Endothelial cell of umbilical vein (primary cell): Measurements from ENCODE around the gene ACLY. TPM values are rescaled to one million over a fixed set of nuclear protein-coding genes. Genes with fewer than 3 reads are reported as not detected.
"Not testable (repeated sequence)": the region's sequence is repeated elsewhere in the genome, so short reads cannot be mapped to it uniquely, and the experiment has no call there.

Source experiments
- BruUV-seq: library from RNA; stranded (reverse); fragments of 400-500 nt; replicated peaks from 2 replicates; lab custom pipeline; 2021; lab: Mats Ljungman, UMichigan
- CTCF ChIA-PET: fragments of 300-600, 350-600 bp; sonication (Branson Sonifier 250); formaldehyde crosslinking; loops from one replicate; lab custom pipeline; 2021; ENCODE audit warnings: antibody characterized with exemption, inconsistent platforms; lab: Charles Lee
- POLR2A ChIA-PET: fragments of 300-600, 350-600 bp; sonication (Branson Sonifier 250); formaldehyde crosslinking; loops from one replicate; lab custom pipeline; 2021; ENCODE audit warnings: antibody characterized with exemption, inconsistent platforms; lab: Charles Lee
- DNase-seq: peaks from one replicate; pipeline ENCODE4 v3.0.0-alpha.2; 2011; ENCODE audit warnings: low read depth, low spot score
- FAIRE-seq: peaks from 2 replicates; lab custom pipeline; 2011; peaks lifted over from hg19 to GRCh38; lab: Jason Lieb, UNC
- H2AFZ ChIP-seq: 2 replicates; pipeline ENCODE4 v1.6.0; 2012; ENCODE audit warnings: low read depth, low read length, control low read depth, inconsistent platforms
- H3K27ac ChIP-seq: 2 replicates; pipeline ENCODE4 v1.5.1; 2011; ENCODE audit warnings: low read depth, mild to moderate bottlenecking, control low read depth, low read length, moderate library complexity; ENCODE audit not compliant: insufficient read depth
- H3K27me3 ChIP-seq, 2 experiments: 2 replicates each; pipeline versions ENCODE4 v1.6.0 to v1.6.1; 2011; ENCODE audit warnings: low read length in 2 of 2, mixed read lengths in 1 of 2; ENCODE audit not compliant: control insufficient read depth in 2 of 2, insufficient read depth in 2 of 2
- H3K36me3 ChIP-seq, 2 experiments: 2 replicates in 1 of 2; 3 replicates in 1 of 2; pipeline ENCODE4 v1.5.1; 2011; ENCODE audit warnings: low read length in 2 of 2, mild to moderate bottlenecking in 1 of 2, moderate library complexity in 1 of 2; ENCODE audit not compliant: control insufficient read depth in 2 of 2, insufficient read depth in 2 of 2; ENCODE audit errors: extremely low read depth in 1 of 2
- H3K4me1 ChIP-seq: 3 replicates; pipeline ENCODE4 v1.5.1; 2011; ENCODE audit warnings: mild to moderate bottlenecking, low read length; ENCODE audit not compliant: control insufficient read depth, insufficient read depth; ENCODE audit errors: extremely low read depth
- H3K4me2 ChIP-seq: 2 replicates; pipeline ENCODE4 v1.6.1; 2011; ENCODE audit warnings: low read length, control low read depth, mixed read lengths; ENCODE audit not compliant: insufficient read depth
- H3K4me3 ChIP-seq, 3 experiments: fragments of 200-600 bp in 1 of 3; sonication (generic), shearing (Covaris generic) in 1 of 3; replicated peaks in 1 of 3; 2 replicates each; pipeline ENCODE4 v1.5.1; 2011 to 2016; ENCODE audit warnings: control low read depth in 3 of 3, low read length in 3 of 3, mild to moderate bottlenecking in 2 of 3, inconsistent platforms in 1 of 3, low read depth in 1 of 3, moderate library complexity in 1 of 3; ENCODE audit not compliant: insufficient read depth in 1 of 3
- H3K79me2 ChIP-seq: 2 replicates; pipeline ENCODE4 v1.6.0; 2012; ENCODE audit warnings: low read length, inconsistent platforms; ENCODE audit not compliant: control insufficient read depth, insufficient read depth
- H3K9ac ChIP-seq: replicated peaks from 2 replicates; pipeline ENCODE3; 2011; ENCODE audit warnings: low read length, control low read depth; ENCODE audit not compliant: insufficient read depth; ENCODE audit errors: extremely low read depth
- H3K9me1 ChIP-seq: replicated peaks from 3 replicates; pipeline ENCODE4 v1.6.0; 2011; ENCODE audit warnings: mild to moderate bottlenecking, low read length; ENCODE audit not compliant: control insufficient read depth, insufficient read depth; ENCODE audit errors: extremely low read depth
- H3K9me3 ChIP-seq: replicated peaks from 2 replicates; pipeline ENCODE4 v1.5.1; 2012; ENCODE audit warnings: low read length, inconsistent platforms; ENCODE audit not compliant: control insufficient read depth, insufficient read depth
- H4K20me1 ChIP-seq: replicated peaks from 2 replicates; pipeline ENCODE3; 2011; ENCODE audit warnings: mild to moderate bottlenecking, low read length; ENCODE audit not compliant: control insufficient read depth, insufficient read depth; ENCODE audit errors: extremely low read depth
- EZH2 ChIP-seq: IDR thresholded peaks from 2 replicates; pipeline ENCODE4 v1.6.1; 2012; ENCODE audit warnings: borderline replicate concordance, low read depth, mild to moderate bottlenecking, moderate library complexity, low read length, inconsistent platforms; ENCODE audit not compliant: severe bottlenecking
- FOS ChIP-seq: IDR thresholded peaks from 2 replicates; pipeline ENCODE4 v1.6.1; 2011; ENCODE audit warnings: mild to moderate bottlenecking, low read length, moderate library complexity, borderline replicate concordance; ENCODE audit not compliant: insufficient read depth
- GATA2 ChIP-seq: IDR thresholded peaks from 2 replicates; pipeline ENCODE4 v1.7.0; 2011; ENCODE audit warnings: low read depth, mild to moderate bottlenecking, moderate library complexity, mixed read lengths, low read length; ENCODE audit not compliant: insufficient read length, insufficient read depth
- JUN ChIP-seq: IDR thresholded peaks from 2 replicates; pipeline ENCODE4 v1.6.1; 2011; ENCODE audit warnings: borderline replicate concordance, low read depth; ENCODE audit not compliant: insufficient read length, insufficient read depth
- MYC ChIP-seq: IDR thresholded peaks from one replicate; pipeline ENCODE4 v1.6.1; 2011; ENCODE audit warnings: mild to moderate bottlenecking, low read depth, low read length
- POLR2A ChIP-seq: IDR thresholded peaks from 2 replicates; pipeline ENCODE4 v1.6.1; 2012; ENCODE audit warnings: low read depth, mild to moderate bottlenecking, control low read depth, low read length
- POLR2AphosphoS5 ChIP-seq: IDR thresholded peaks from 2 replicates; pipeline ENCODE4 v1.6.1; 2012; ENCODE audit warnings: low read depth, mild to moderate bottlenecking, control low read depth, low read length, moderate library complexity; ENCODE audit not compliant: insufficient read depth
- dilution Hi-C: fragments of 300-500 bp; cut with MboI; formaldehyde crosslinking; loops from one replicate; pipeline ENCODE4 v1.15.0; 2019; ENCODE audit warnings: low sequenced_read_pairs; ENCODE audit not compliant: extremely low pct_ligation_motif_present
- intact Hi-C: fragments of 100-400 bp; cut with micrococcal nuclease; formaldehyde crosslinking; loops from one replicate; pipeline ENCODE4 v1.10.0; 2022
- polyA plus RNA-seq, 4 experiments: library from polyadenylated mRNA; depleted of rRNA in 3 of 4; stranded (reverse) in 3 of 4; unstranded in 1 of 4; fragments of >200 nt; gene quantifications; 2 replicates each; pipeline versions ENCODE4 v1.2.1 to v1.2.3, GENCODE V29; 2011 to 2012; ENCODE audit warnings: missing spikeins in 1 of 4
- total RNA-seq: library from RNA; stranded (reverse); gene quantifications from 2 replicates; pipeline ENCODE4 v1.2.3, GENCODE V29; 2021
- TF ChIP-seq, protein P1 (sequence below): IDR thresholded peaks from 2 replicates; pipeline ENCODE4 v1.6.1; 2011; ENCODE audit not compliant: insufficient read depth, insufficient read length
- TF ChIP-seq, protein P2 (sequence below), 2 donors: IDR thresholded peaks; 1 replicate in 1 of 2; 2 replicates in 1 of 2; pipeline ENCODE4 v1.5.1; 2011; ENCODE audit warnings: low read length in 2 of 2, mild to moderate bottlenecking in 2 of 2, moderate library complexity in 2 of 2, control low read depth in 1 of 2, inconsistent platforms in 1 of 2, low read depth in 1 of 2; ENCODE audit not compliant: insufficient read depth in 1 of 2; ENCODE audit errors: extremely low read depth in 1 of 2

ACLY gene
- total and polyA plus RNA-seq, 2 donors (not counting 3 experiments of a cell fraction or from before 2014, with no cell fraction given), result 174 to 324 TPM

DNA sequence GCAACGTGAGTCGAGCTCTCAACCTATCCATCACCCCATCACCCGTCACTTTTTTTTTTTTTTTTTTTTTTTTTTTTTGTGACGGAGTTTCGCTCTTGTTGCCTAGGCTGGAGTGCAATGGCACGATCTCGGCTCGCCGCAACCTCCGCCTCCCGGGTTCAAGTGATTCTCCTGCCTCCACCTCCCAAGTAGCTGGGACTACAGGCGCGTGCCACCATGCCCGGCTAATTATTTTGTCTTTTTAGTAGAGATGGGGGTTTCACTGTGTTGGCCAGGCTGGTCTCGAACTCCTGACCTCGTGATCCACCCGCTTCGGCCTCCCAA is 12.0 kb upstream of the ACLY start:
- BruUV-seq, H3K9me1 ChIP-seq, H3K4me1 ChIP-seq, dilution Hi-C loops, H3K27me3 ChIP-seq, DNase-seq, H3K9me3 ChIP-seq, H3K79me2 ChIP-seq, H3K36me3 ChIP-seq, H4K20me1 ChIP-seq, FAIRE-seq: not testable (repeated sequence)
- ChIA-PET POLR2A (interaction anchor here (0.7 to 0.8 kb wide), 2 partner anchors 13 to 27 kb away, joined by 3 read pairs; no protein-coding TSS in a partner anchor), CTCF (interaction anchor here (0.6 to 3.3 kb wide), 17 partner anchors 9 to 338 kb away, joined by 3 to 28 read pairs (median 4); partner anchors contain the start of genes ACLY, CNP and NKIRAS2)
- Histone ChIP-seq H3K4me3 (peak overlapping the region in 2 of 3 experiments; percentile 25 to 51), H3K4me2 (peak overlapping the region; percentile 74), H3K9ac (peak overlapping the region; percentile 37), H3K27ac (peak overlapping the region; percentile 50), H2AFZ (peak overlapping the region; percentile 86)
- intact Hi-C loops, result loop anchor here (1.0 kb wide), 3 partner anchors 11 to 87 kb away; partner anchors contain the start of gene DNAJC7

DNA sequence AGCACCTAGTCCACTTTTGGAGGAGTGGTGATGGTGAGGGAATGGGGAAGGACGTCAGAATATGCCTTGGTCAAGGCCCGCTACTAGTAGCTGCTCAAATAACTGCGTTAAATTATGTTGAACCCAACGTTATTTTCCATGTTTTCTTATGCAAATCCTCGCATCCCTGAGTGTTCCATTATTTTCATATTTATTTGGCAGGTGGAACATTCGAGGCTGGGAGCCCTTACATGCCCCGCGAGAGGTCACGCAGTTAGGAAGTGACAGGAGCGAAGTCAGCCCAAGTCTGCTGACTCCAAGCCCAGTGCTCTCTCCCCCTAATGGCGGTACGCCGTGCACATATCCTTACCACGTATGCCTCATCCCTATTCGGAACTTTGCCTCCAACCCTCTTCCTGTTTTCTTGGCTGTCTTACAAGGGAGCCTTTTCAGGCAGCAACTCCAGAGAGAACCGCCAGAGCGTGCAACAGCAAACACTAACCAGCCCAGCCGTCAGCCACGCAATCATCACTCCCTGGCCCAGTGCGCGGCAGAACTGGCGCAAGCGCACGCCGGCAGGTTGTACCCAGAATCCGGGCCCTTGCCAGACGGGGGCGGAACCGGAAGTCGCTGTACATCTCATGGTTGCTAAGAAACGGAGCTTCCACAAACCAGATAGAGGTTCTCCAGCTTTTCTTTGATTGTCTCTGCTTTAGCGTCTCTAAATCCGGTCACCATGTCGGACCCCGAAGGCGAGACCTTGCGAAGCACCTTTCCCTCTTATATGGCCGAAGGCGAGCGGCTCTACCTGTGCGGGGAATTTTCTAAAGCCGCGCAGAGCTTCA is 11.5 kb upstream of the ACLY start, which contains the start of gene ODAD4:
ODAD4 (plus strand) TSS at position 609 of the 824 bp plus-strand sequence; CDS start at position 716, 107 bp downstream.
- Histone ChIP-seq H3K4me3 (peak within 1 kb of the TSS in 2 of 3 experiments; percentile 25 to 51), H3K27me3 (peaks cover 0 to 3% of the 10 kb centered on the region in 2 experiments), H4K20me1 (no peaks in the 10 kb centered on the region), H2AFZ (peak within 1 kb of the TSS; percentile 86), H3K4me1 (peaks cover 8% of the 10 kb centered on the region), H3K4me2 (peak within 1 kb of the TSS; percentile 74), H3K9me3 (no peaks in the 10 kb centered on the region), H3K36me3 (no peaks in the 10 kb centered on the region), H3K27ac (peak within 1 kb of the TSS; percentile 50), H3K9me1 (no peaks in the 10 kb centered on the region), H3K9ac (peak within 1 kb of the TSS; percentile 37), H3K79me2 (no peaks in the 10 kb centered on the region)
- DNase-seq, result peak; percentile 99
- ChIA-PET CTCF (interaction anchor here (0.6 to 3.3 kb wide), 17 partner anchors 9 to 339 kb away, joined by 3 to 28 read pairs (median 4); partner anchors contain the start of genes ACLY, CNP and NKIRAS2), POLR2A (interaction anchor here (0.7 to 1.5 kb wide), 3 partner anchors 12 to 27 kb away, joined by 3 to 6 read pairs (median 3); no protein-coding TSS in a partner anchor)
- TSS peak; percentile 90 for BruUV-seq
- TF ChIP-seq, protein P1, sequence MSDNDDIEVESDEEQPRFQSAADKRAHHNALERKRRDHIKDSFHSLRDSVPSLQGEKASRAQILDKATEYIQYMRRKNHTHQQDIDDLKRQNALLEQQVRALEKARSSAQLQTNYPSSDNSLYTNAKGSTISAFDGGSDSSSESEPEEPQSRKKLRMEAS, result no peak
- TF ChIP-seq GATA2, result no peak
- no peak for TF ChIP-seq FOS
- peak; percentile 17 for TF ChIP-seq MYC
- TF ChIP-seq POLR2A, result peak; percentile 84
- TF ChIP-seq EZH2, result no peak
- TF ChIP-seq POLR2AphosphoS5, result peak; percentile 72
- peak; percentile 7 for TF ChIP-seq JUN
- TF ChIP-seq, protein P2, sequence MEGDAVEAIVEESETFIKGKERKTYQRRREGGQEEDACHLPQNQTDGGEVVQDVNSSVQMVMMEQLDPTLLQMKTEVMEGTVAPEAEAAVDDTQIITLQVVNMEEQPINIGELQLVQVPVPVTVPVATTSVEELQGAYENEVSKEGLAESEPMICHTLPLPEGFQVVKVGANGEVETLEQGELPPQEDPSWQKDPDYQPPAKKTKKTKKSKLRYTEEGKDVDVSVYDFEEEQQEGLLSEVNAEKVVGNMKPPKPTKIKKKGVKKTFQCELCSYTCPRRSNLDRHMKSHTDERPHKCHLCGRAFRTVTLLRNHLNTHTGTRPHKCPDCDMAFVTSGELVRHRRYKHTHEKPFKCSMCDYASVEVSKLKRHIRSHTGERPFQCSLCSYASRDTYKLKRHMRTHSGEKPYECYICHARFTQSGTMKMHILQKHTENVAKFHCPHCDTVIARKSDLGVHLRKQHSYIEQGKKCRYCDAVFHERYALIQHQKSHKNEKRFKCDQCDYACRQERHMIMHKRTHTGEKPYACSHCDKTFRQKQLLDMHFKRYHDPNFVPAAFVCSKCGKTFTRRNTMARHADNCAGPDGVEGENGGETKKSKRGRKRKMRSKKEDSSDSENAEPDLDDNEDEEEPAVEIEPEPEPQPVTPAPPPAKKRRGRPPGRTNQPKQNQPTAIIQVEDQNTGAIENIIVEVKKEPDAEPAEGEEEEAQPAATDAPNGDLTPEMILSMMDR (IDR thresholded peaks at IDR 0.05; ENCODE audit: extremely low read depth in 1 of 2, insufficient read depth in 1 of 2, low read depth in 1 of 2, low read length in 2 of 2), result peak; percentile 44 to 59
- intact Hi-C loops (loop anchor here (1.0 kb wide), 3 partner anchors 11 to 87 kb away; partner anchors contain the start of gene DNAJC7), dilution Hi-C loops (no loop called here)
- FAIRE-seq, result peak; percentile 99
